NCI-H82 (cell line): ENCODE measurements around the gene FABP6.
"Not testable (repeated sequence)": the region's sequence is repeated elsewhere in the genome, so short reads cannot be mapped to it uniquely, and the experiment has no call there.

Experiments used
- DNase-seq: peaks from one replicate; lab custom pipeline; 2025; lab: John Stamatoyannopoulos, UW

FABP6 gene, protein sequence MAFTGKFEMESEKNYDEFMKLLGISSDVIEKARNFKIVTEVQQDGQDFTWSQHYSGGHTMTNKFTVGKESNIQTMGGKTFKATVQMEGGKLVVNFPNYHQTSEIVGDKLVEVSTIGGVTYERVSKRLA

DNA sequence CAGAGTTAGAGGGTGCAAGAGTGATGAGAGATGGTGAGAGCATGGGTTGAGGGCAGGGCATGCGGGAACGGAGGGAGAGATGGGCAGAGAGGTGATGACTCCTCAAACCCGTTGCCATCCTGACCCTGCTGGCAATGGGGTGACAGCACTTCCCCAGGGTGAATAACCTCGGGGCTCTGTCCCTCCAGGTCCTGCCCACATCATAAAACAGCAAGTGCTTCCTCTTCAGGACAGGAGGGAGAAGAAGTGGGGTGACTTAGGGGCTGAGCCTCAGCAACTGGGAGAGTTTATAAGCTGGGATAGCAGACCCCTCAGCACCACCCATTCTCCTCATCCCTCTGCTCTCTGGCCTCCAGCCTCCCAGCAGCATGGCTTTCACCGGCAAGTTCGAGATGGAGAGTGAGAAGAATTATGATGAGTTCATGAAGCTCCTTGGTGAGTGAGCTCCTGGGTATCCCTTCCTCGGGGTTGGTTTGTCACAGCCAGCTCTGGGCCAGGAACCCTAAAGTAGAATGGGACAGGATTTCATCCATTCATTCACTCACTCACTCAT lies at the start of gene FABP6:
Gene FABP6, plus strand, starts transcription at position 317 of the 553 bp plus-strand sequence. Its CDS starts 52 bp downstream, at position 369.
- DNase-seq: no peak

DNA sequence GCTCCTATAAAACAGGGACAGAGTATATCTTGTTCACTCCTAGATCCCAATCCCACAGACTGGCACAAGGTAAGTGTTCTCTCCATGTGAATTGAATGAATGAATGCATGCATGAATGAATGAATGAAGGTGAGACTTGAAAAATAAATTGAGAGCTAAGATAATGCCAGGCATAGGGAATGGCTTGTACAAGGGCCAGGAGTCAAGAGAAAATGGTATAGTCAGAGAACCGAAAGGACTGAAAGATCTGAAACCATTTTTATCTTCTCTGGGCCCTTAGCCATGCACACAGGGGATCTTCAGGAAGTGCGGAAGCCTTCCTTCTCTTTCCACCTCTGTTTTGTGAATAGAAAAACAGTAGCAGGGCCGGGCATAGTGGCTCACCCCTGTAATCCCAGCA lies 48.4 kb upstream of the FABP6 start:
- DNase-seq: no peak

DNA sequence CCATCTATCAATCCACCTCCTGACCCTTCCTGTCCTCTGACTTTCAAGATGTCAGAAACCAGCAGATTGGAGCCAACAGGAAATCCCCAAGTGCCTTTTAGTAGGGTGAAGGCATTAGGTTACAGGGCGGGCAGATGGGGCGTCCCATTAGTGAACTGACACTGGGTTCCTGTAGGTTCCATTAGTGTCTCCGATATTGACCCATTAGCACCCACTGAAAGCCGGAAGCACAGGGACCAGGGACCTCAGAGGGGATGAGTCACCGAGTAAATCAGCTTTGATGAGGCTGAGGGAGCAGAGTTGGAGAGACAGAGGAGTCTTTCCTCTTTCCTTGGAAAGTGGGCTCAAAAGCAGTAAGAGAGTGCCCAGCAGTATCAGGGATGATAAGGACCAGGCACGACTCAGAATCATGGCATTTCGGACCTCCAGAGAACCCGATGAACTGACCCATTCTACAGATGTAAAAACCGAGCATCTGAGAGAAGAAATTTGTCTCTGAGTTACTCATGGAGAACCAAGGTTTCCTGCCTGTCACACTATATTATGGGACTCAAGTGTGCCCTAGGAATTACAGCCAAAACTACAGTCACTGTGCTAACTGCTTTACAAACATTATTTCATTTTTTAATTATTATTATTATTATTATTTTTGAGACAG lies 47.2 kb upstream of the FABP6 start:
- no peak for DNase-seq

DNA sequence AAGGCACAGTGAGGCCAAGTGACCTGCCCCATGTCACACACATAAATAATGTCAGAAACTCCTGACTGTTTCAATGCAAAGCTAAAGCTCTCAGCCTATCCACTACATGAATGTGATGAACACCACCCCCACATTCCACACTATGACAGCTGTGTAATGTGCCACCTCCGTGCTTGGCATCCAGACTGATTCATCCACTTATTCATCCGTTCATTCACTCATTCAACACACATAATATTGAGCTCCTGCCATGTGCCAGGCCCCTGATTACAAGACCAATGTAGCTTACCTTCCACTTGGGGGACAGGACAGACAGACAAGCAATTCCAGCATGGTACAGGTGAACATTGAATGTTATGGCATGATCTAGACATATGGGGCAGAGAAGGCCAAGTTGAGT lies 46.2 kb upstream of the FABP6 start:
- no peak for DNase-seq

DNA sequence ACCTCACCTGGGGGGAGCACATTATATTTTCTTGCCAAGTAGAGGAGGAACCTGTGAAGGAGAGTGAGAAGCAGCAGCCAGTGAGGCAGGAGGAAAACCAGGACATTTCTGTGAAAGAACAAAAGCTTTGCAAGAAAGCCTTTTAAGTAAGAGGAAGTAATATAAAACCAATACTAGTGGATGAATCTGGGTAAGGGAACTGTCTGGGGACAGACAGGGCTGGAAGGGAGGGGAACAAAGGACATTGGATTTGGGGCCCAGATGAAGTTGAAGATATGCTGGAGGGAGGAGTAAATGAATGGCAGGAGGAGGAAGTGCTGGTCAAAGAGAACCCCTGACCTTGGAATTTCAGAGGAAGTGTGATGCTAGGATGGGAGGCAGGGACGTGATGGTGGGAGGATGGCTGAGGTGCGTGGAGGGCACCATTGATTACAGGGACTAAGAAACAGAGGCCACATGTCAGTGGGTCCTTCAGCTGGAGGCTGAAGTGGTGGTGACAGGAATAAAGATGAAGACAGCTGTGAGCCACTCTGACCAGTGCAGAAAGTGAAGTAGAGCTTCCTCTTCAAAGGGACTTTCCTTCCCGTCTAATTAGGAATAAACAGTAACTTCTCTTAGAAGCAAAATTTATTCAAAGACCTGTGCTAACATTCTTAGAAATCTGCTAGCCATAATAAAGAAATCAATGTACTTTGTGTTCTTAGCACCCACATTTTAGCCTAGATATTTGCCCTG lies 43.5 kb upstream of the FABP6 start:
- DNase-seq: no peak

DNA sequence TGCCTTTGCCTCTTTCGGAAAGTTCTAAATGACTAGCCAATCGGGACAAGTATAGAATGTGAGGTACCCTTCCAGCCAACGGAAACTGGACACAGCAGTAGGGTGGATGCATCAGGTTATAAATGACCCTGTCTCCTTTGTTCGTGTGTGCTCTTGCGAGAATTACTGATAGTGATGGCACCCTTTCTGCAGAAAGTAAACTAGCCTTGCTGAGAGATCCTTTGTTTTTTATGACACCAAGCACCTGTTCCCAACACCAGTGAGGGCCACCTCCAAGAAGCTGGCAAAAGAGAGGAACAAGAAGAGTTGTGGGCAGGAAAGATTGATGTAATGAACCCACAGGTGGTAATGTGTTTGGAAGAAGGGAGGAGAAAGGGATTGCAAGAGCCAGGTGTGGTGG lies 42.8 kb upstream of the FABP6 start:
- DNase-seq: no peak

DNA sequence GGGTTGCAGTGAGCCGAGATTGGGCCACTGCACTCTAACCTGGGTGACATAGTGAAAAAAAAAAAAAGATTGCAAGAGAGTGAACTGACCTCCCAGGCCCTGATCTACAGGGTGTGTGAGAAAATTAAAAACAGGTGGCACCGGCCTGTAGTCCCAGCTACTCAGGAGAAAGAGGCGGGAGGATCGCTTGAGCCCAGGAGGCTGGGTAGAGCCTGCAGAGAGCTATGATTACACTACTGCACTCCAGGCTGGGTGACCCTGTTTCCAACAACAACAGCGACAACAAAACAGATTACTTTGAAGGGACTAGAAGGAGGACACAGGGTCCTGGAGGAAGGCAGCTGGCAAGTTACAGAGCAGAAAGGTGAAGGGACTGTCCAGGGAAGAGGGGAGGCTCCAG lies 42.2 kb upstream of the FABP6 start:
- DNase-seq: no peak

DNA sequence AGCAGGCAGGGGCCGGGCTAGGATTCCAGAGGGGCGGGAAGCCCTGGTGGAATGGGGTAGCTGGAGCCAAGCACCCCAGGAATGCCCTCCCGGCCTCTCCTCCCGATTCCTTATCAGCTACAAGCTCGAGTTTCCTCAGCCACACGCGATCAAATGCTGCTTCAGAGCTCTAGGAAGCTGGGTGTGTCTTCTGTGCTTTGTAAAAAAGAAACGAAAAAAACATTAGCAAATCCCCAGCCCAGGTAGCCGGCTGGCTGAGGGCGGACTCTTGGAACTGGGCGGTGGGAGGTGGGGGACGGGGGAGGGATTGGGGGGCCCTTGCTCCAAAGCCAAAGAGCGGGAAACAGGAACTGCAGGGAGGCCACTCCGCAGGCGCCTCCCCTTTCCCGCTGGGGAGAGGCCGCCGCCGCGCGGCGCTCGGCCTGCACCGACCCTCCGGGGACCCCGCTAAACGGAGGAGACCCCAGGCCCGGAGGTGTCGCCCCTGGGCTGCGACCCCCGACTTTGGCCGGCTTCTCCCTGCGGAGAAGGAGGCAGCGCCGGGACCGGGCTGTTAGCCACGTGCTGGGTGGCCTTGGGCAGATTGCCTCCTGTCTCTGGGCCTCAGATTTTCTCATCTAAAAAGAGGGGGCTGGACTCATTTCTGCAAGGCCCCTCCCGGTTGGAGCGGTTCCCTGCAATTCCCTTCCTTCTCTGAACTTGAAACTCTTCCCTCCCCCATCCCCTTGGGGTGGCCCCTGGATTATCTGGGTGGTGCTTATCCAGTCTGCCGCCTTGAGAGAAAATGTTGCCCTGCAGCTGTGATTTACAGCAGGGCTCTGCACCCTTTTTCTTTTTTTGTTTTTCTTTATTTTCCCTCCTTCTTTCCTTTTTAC lies 40.9 kb upstream of the FABP6 start:
- DNase-seq: peak; percentile 39

DNA sequence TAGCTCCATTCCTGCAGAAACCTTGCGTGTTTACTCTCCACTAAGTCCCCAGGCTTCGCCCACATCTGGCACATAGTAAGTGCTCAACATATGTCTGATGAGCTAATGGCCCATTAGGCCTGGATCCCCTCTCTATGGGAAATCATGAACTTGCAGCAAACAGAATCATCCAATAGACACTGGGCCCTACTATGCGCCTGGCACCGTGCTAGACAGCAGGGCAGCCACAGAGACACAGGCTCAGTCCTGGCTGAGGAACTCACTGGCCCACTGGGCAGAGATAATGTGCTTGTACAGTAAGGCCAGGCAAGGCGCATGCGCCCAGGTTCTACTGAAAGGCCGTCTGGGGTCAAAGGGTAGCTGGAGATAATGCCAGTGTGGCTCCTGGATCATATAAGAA lies 36.9 kb upstream of the FABP6 start:
- no peak for DNase-seq

DNA sequence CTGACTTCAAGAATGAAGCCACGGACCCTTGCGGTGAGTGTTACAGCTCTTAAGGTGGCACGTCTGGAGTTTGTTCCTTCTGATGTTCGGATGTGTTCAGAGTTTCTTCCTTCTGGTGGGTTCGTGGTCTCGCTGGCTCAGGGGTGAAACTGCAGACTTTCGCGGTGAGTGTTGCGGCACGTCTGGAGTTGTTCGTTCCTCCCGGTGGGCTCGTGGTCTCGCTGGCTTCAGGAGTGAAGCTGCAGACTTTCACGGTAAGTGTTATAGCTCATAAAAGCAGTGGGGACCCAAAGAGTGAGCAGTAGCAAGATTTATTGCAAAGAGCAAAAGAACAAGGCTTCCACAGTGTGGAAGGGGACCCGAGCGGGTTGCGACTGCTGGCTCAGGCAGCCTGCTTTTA lies 36.2 kb upstream of the FABP6 start:
- DNase-seq: not testable (repeated sequence)

DNA sequence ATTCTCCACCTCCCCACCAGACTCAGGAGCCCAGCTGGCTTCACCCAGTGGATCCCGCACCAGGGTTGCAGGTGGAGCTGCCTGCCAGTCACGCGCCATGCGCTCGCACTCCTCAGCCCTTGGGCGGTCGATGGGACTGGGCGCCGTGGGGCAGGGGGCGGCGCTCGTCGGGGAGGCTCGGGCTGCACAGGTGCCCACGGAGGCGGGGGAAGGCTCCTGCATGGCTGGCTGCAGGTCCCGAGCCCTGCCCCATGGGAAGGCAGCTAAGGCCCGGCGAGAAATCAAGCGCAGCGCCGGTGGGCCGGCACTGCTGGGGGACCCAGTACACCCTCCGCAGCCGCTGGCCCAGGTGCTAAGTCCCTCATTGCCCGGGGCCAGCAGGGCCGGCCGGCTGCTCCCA lies 35.5 kb upstream of the FABP6 start:
- not testable (repeated sequence) for DNase-seq

DNA sequence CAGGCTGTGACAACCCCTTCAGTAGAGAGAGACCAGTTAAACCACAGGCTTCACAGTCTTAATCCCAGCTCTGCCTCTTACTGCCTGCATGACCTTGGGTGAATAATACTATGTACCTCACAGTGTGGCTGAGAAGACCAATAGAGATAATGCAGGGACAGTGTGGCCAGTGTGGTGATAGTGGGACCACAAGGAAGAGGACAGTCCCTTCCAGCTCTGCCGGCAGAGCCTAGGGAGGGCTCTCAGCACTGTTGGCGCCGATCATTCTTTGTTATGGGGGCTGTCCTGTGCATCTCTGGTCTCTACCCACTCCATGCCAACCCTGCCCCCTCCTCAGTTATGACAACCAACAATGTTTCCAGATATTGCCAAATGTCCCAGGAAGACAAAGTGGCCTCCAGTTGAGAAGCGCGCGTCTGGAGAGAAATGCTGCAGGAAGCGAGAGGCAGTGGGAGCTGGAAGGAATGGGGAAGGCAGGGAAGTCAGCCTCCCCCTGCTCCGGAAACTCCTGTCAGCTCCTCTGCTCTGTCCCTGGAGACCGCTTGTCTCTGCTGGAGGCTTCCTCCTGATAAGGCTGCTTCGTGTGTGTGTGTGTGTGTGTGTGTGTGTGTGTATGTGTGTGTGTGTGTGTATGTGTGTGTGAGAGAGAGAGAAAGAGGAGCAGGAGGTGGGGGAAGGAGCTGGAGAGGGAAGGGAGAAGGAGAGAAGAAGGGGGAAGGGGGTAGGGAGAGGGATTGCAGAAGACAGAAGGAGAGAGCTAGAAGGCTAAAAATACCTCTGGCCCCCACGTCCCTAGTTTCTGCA lies 31.8 kb upstream of the FABP6 start:
- DNase-seq: peak; percentile 33

DNA sequence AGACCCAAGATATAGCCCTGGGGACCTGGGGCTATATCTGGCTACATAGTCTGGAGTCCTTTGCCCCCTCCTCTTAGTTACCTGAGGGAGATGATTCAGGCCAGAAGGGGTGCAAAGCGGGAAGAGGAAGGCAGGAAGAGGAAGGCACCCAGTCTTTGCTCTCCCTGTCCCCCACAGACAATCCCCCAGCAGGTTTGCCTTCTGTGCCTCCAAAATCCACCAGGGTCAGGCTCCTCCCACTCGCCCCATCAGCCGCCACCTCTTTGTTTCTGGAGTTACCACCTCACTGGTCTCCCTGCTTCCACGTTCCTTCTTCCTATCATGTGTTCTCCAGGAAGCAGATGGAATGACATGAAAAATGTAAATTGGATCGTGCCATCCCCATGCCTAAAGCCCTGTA lies 31.2 kb upstream of the FABP6 start:
- DNase-seq: peak; percentile 21

DNA sequence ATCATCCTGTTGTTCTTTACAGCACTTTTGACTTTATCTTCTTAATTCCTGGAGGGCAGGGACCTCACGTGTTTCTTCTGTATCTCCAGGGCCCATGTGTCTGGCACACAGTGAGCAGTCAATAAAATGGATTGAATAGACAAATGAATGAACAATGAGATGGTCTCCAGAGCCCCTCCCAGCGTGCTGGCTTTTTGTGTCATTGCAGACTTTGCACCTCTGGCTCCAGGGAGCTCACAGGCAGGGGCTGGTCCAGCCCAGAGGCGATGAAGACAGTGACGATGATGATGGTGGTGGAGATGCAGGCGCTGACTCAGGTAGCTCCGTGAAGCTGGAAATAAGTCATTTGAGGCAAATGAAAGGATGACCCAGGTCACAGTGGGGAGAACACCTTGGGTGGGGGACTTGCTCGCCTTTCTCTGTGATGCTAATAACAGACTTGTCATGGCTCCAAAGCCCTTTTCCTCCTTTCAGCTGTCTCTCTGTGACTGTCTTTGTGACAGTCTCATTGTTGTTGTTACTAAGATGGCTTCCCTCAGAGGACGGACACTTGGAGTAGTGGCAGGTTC lies 30.4 kb upstream of the FABP6 start:
- no peak for DNase-seq

DNA sequence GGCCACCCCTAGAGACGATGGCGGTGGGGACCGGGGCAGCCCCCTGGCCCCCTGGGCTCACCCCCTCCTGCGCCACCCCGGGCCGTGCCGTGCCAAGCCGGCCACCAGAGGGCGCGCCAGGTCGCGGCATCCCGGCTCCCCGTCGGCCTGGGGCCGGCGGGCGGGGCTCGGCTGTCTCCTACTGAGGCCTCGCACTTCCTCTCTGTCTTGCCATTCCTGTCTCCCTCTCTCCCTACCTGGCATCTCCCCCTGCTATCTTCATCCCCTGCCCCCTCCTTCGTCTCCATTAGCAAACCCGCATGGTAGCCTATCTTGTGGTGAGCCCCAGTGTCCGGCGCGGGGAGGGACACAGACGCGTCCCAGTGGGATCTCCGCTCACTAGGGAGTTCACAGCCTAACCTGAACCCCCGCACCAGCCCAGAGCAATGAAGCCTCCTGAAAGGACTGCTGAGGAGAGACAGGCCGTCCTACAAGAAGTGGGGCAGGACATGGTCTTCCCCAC lies 29.8 kb upstream of the FABP6 start:
- peak; percentile 73 for DNase-seq

DNA sequence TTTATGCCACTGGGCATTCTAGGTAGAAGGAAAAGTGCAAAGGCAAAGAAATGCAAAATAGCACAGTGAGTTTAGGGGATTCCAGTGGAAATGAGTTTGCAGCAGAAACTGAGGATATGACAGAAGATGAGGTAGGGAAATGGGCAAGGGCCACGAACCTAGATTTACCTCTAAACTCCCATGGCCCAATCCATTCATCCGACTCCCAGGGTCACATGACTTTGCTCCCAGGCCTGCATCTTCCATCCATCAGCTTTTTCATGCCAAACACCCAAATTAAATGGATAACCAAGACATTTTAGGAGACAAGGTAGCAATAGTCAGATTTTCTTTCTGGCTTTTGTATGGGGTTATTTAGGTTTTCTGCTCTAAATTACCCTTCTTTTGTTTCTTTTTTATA lies 22.2 kb upstream of the FABP6 start:
- DNase-seq: no peak

DNA sequence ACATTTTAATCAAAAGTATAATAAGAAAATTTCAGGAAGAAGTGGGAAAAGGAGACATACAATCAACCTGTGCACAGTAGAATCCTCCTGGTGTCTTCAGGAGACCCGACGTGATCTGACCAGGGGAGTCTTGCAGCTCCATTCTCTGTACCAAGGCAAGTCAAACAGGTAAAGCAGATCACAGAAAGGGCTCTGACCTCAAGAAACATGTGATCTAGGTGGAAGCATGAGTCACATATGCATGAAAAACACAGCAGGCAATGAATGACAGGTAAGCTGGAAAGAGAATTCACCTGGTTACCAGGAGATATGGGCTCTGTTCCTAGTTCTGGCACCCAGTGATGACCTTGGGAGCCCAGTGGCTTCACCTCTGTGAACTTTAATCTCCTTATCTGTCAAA lies 19.4 kb upstream of the FABP6 start:
- DNase-seq: peak; percentile 29

DNA sequence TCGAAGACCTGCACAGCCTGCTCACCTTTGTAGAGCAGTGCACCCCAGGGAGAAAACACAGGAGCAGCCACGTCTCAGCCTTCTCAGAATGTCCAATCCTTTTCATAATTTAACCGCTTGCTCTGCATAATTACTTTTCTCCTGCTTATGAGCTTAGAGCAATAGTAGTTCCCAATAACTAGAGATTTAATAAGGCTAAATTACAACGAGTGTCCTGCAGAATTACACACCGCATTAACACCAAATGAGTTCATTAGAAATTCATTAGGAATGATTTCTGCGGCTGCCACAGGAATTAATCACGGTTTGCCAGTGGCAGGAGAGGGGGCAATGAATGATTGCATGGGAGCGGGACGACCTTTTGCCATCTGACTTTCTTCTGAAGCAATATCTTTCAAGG lies 18.7 kb upstream of the FABP6 start:
- DNase-seq: no peak

DNA sequence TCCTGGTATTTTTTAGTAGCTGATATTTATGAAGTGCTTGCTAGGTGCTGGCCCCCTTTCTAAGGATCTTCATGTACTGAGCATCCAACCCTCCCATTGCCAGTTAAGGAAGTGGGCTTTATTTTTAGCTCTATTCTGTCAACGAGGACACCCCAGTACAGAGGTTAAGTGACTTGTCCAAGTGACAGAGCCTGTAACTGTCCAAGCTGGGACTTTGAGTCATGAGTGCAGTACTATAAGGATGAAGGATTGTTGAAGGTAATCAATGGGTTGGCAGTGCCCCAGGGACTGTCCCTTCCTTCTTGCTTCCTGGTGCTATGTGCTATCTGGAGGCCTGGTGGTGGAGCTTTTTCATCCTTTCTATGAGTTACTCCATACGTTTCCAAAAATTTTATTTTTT lies 18.0 kb upstream of the FABP6 start:
- no peak for DNase-seq

DNA sequence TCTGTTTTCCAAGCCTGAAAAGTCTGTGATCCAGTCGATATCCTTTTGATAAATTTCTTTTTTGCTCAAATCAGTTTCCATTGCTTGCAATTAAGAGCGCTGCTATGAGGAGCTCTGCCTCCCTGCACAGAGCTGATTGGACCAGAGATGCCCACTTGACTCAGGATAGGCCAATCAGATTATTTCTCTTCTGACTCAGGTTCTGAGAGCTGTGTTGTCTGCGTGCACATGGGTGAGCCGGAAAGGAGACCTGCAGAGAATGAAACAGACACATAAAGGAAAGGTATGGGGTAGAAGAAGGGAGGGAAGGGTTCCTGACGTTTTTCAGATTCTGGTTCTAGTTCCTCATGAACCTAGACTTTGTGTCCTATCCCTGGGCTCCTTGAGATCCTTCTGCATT lies 15.8 kb upstream of the FABP6 start:
- no peak for DNase-seq

DNA sequence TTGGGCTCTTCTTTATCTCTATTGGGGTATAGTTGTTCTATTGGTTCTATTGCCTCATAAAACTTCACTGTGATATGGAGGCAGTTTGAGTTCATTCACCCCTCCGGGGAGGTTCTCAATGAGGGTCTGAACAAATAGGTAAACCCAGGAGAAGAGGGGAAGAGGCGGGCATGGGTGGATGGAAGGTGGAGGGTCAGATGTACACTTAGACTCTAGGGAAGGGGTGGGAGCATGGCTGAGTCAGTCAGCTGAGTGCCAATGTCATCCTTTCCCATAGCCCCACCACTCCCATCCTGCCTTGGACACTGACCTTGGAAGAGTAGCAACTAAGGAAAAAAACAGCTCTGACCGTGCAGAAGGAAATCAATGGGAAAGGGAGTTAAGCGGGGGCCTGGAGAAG lies 9.9 kb upstream of the FABP6 start:
- DNase-seq: no peak
